Colonic mucosa (tissue), 4 donors: Measurements from ENCODE around the gene ARMC9. TPM values are rescaled to one million over a fixed set of nuclear protein-coding genes. Genes with fewer than 3 reads are reported as not detected.
"Not testable (repeated sequence)": the region's sequence is repeated elsewhere in the genome, so short reads cannot be mapped to it uniquely, and the experiment has no call there.

Experiments used
- DNase-seq: peaks from one replicate; pipeline ENCODE4 v3.0.0-alpha.2; 2020
- H3K27ac ChIP-seq: fragments of 200-600 bp; one replicate; pipeline ENCODE4 v1.8.0; 2021
- H3K27me3 ChIP-seq: fragments of 200-600 bp; one replicate; pipeline ENCODE4 v1.8.0; 2021
- H3K36me3 ChIP-seq: fragments of 200-600 bp; one replicate; pipeline ENCODE4 v1.8.0; 2021
- H3K4me1 ChIP-seq: fragments of 200-600 bp; one replicate; pipeline ENCODE4 v1.8.0; 2021; ENCODE audit warnings: mild to moderate bottlenecking
- H3K4me3 ChIP-seq: fragments of 200-600 bp; one replicate; pipeline ENCODE4 v1.8.0; 2021
- H3K9ac ChIP-seq, 2 donors: one replicate each; pipeline ENCODE4 v1.7.0; 2013; ENCODE audit warnings: control low read depth in 2 of 2, low read depth in 2 of 2, low read length in 2 of 2
- H3K9me3 ChIP-seq: fragments of 200-600 bp; one replicate; pipeline ENCODE4 v1.8.0; 2021
- CTCF ChIP-seq: fragments of 200-600 bp; IDR thresholded peaks from one replicate; pipeline ENCODE4 v1.8.0; 2022; ENCODE audit warnings: antibody characterized with exemption, mild to moderate bottlenecking
- intact Hi-C: fragments of 100-400 bp; cut with DNase I; formaldehyde crosslinking; loops from one replicate; pipeline ENCODE4 v1.14.1; 2022
- total RNA-seq, 2 donors: library from RNA; stranded (reverse); fragmentation: NEBNext Ultra II Directional in 1 of 2; extraction: Animal tissue kit (Norgen Biotek cat#: 25700) in 1 of 2; gene quantifications; one replicate each; pipeline ENCODE4 v1.2.1, GENCODE V29; 2021
- donor health status: healthy.
- donor health status: DM: no; HTN: no; CAD: no.
- donor health status: DM: no; HTN: no; CAD: no.

Gene ARMC9
- total RNA-seq, 2 donors from 2014 or later = 9.8 to 17.2 TPM

GRCh38 chr2:231399853-231400680 is 201.6 kb downstream of the ARMC9 start:
- intact Hi-C loops = loop anchor here (5.0 kb wide), 1 partner anchor 103 kb away; no protein-coding TSS in a partner anchor
- peak overlapping the region; percentile 39 for H3K27ac ChIP-seq
- H3K9ac ChIP-seq = peak overlapping the region; percentile 62
- no peak for TF ChIP-seq CTCF
- no peaks in the 10 kb centered on the region for H3K27me3 ChIP-seq
- peak; percentile 55 for DNase-seq
- H3K4me3 ChIP-seq = no peak overlapping the region
- H3K4me1 ChIP-seq = peaks cover 9% of the 10 kb centered on the region
- peaks cover 7% of the 10 kb centered on the region for H3K36me3 ChIP-seq
- H3K9me3 ChIP-seq = no peaks in the 10 kb centered on the region

GRCh38 chr2:231400681-231401080 is 202.2 kb downstream of the ARMC9 start:
- H3K36me3 ChIP-seq, H3K27me3 ChIP-seq, H3K9me3 ChIP-seq, DNase-seq, H3K4me3 ChIP-seq, H3K4me1 ChIP-seq, intact Hi-C loops: not testable (repeated sequence)
- Histone ChIP-seq H3K27ac (peak overlapping the region; percentile 39), H3K9ac (peak overlapping the region; percentile 62)

GRCh38 chr2:231401101-231401500 is 202.7 kb downstream of the ARMC9 start:
- H3K9me3 ChIP-seq, intact Hi-C loops, H3K27ac ChIP-seq, H3K36me3 ChIP-seq, H3K4me3 ChIP-seq, H3K27me3 ChIP-seq, H3K9ac ChIP-seq, H3K4me1 ChIP-seq: not testable (repeated sequence)
- peak; percentile 17 for DNase-seq

- H3K4me3 ChIP-seq, H3K9me3 ChIP-seq, H3K4me1 ChIP-seq, intact Hi-C loops, H3K27me3 ChIP-seq, H3K9ac ChIP-seq, H3K36me3 ChIP-seq: not testable (repeated sequence)
- H3K27ac ChIP-seq = peak overlapping the region; percentile 41
- peak; percentile 22 for DNase-seq
Observed at GRCh38 chr2:231403421-231404182, 205.2 kb downstream of the ARMC9 start.

GRCh38 chr2:231404183-231404578 is 205.8 kb downstream of the ARMC9 start:
- H3K27ac ChIP-seq, H3K4me3 ChIP-seq, H3K4me1 ChIP-seq, H3K9me3 ChIP-seq, H3K27me3 ChIP-seq, intact Hi-C loops, H3K36me3 ChIP-seq, H3K9ac ChIP-seq, DNase-seq: not testable (repeated sequence)

GRCh38 chr2:231405601-231406367 is 207.4 kb downstream of the ARMC9 start:
- not testable (repeated sequence) for H3K9me3 ChIP-seq, H3K27ac ChIP-seq, H3K27me3 ChIP-seq, H3K4me3 ChIP-seq, H3K4me1 ChIP-seq, H3K36me3 ChIP-seq
- intact Hi-C loops = loop anchor here (5.0 kb wide), 1 partner anchor 178 kb away; no protein-coding TSS in a partner anchor
- TF ChIP-seq CTCF = peak; percentile 53
- peak; percentile 17 for DNase-seq
- peak overlapping the region in 1 of 2 donors; percentile 12 for H3K9ac ChIP-seq

- not testable (repeated sequence) for H3K9me3 ChIP-seq, H3K27me3 ChIP-seq, DNase-seq, H3K9ac ChIP-seq, H3K27ac ChIP-seq, H3K4me1 ChIP-seq, H3K36me3 ChIP-seq, H3K4me3 ChIP-seq
- intact Hi-C loops = loop anchor here (5.0 kb wide), 1 partner anchor 180 kb away; no protein-coding TSS in a partner anchor
Observed at GRCh38 chr2:231407686-231408085, 209.3 kb downstream of the ARMC9 start.

- H3K36me3 ChIP-seq, DNase-seq, H3K4me3 ChIP-seq, H3K27me3 ChIP-seq, H3K9ac ChIP-seq, H3K9me3 ChIP-seq, H3K4me1 ChIP-seq, H3K27ac ChIP-seq: not testable (repeated sequence)
- intact Hi-C loops = loop anchor here (5.0 kb wide), 1 partner anchor 181 kb away; no protein-coding TSS in a partner anchor
Observed at GRCh38 chr2:231408304-231408703, 209.9 kb downstream of the ARMC9 start.
